Breast epithelium (tissue), 4 donors: Measurements from ENCODE around the gene SLC10A7. TPM values are rescaled to one million over a fixed set of nuclear protein-coding genes. Genes with fewer than 3 reads are reported as not detected.

ENCODE experiments used
- DNase-seq, 2 donors: peaks; one replicate each; pipeline ENCODE4 v3.0.0-alpha.2; 2019; ENCODE audit warnings: low spot score in 2 of 2
- H3K27ac ChIP-seq, 2 donors: fragments of 200-600 bp; sonication (generic) in 1 of 2; one replicate each; pipeline ENCODE4 v1.5.1; 2016 to 2019; ENCODE audit warnings: mild to moderate bottlenecking in 1 of 2
- H3K27me3 ChIP-seq, 2 donors: fragments of 200-600 bp; sonication (generic) in 1 of 2; one replicate each; pipeline versions ENCODE4 v1.5.1 to v1.6.0; 2017 to 2019; ENCODE audit warnings: control low read depth in 1 of 2, mild to moderate bottlenecking in 1 of 2
- H3K36me3 ChIP-seq: fragments of 200-600 bp; one replicate; pipeline ENCODE4 v1.5.1; 2019
- H3K4me1 ChIP-seq, 2 donors: fragments of 200-600 bp; sonication (generic); one replicate each; pipeline ENCODE4 v1.5.1; 2016 to 2019; ENCODE audit warnings: control low read depth in 1 of 2
- H3K4me3 ChIP-seq, 3 donors: fragments of 200-600 bp; sonication (generic); 1 replicate in 2 of 3; 2 replicates in 1 of 3; pipeline ENCODE4 v1.5.1; 2016 to 2019; ENCODE audit warnings: mild to moderate bottlenecking in 3 of 3, moderate library complexity in 2 of 3
- H3K9me3 ChIP-seq, 2 donors: fragments of 200-600 bp; sonication (generic) in 1 of 2; one replicate each; pipeline ENCODE4 v1.5.1; 2016 to 2019; ENCODE audit warnings: control low read depth in 1 of 2
- CTCF ChIP-seq, 3 donors: fragments of 450-650 bp; IDR thresholded peaks; one replicate each; pipeline ENCODE4 v1.5.1; 2016 to 2017; ENCODE audit warnings: antibody characterized with exemption in 3 of 3, mild to moderate bottlenecking in 3 of 3, moderate library complexity in 3 of 3
- POLR2A ChIP-seq: fragments of 450-650 bp; IDR thresholded peaks from one replicate; pipeline ENCODE4 v1.6.1; 2016; ENCODE audit warnings: antibody characterized with exemption, mild to moderate bottlenecking, moderate library complexity
- POLR2AphosphoS5 ChIP-seq, 3 donors: sonication (generic); formaldehyde crosslinking; IDR thresholded peaks; one replicate each; pipeline ENCODE4 v1.6.1; 2017; ENCODE audit warnings: antibody characterized with exemption in 3 of 3
- intact Hi-C: fragments of 100-400 bp; cut with DNase I; formaldehyde crosslinking; loops from one replicate; pipeline ENCODE4 v1.15.1; 2023; ENCODE audit warnings: low total_unique reads
- total RNA-seq, 3 donors: library from RNA; depleted of rRNA; stranded (reverse); fragments of >200 nt; gene quantifications; one replicate each; pipeline ENCODE4 v1.1.0, GENCODE V29; 2016

SLC10A7 gene
- total RNA-seq, 3 donors from 2014 or later: 11.7 to 25.8 (median 17.0) TPM

- Histone ChIP-seq H3K4me1 (no peaks in the 10 kb centered on the region), H3K27ac (no peak overlapping the region), H3K27me3 (no peaks in the 10 kb centered on the region), H3K36me3 (no peaks in the 10 kb centered on the region), H3K4me3 (no peak overlapping the region), H3K9me3 (no peaks in the 10 kb centered on the region)
- intact Hi-C loops: no loop called here
- no peak for TF ChIP-seq POLR2AphosphoS5 (IDR thresholded peaks at IDR 0.05)
- no peak for TF ChIP-seq CTCF (IDR thresholded peaks at IDR 0.05)
- TF ChIP-seq POLR2A: no peak
- no peak for DNase-seq
Measured at GRCh38 chr4:146462251-146462650, 59.5 kb downstream of the SLC10A7 start.

GRCh38 chr4:146458594-146458993, 63.1 kb downstream of the SLC10A7 start:
- intact Hi-C loops: no loop called here
- no peaks in the 10 kb centered on the region for H3K4me1 ChIP-seq
- no peak for DNase-seq

GRCh38 chr4:146456681-146457080, 65.1 kb downstream of the SLC10A7 start:
- intact Hi-C loops: no loop called here
- no peak overlapping the region for H3K4me3 ChIP-seq
- H3K27me3 ChIP-seq: no peaks in the 10 kb centered on the region
- no peaks in the 10 kb centered on the region for H3K4me1 ChIP-seq
- no peaks in the 10 kb centered on the region for H3K36me3 ChIP-seq
- H3K9me3 ChIP-seq: no peaks in the 10 kb centered on the region
- no peak overlapping the region for H3K27ac ChIP-seq
- DNase-seq: no peak
- TF ChIP-seq CTCF (IDR thresholded peaks at IDR 0.05) (no peak), POLR2A (no peak), POLR2AphosphoS5 (IDR thresholded peaks at IDR 0.05) (no peak)

More at GRCh38 chr4:146458594-146458993, 63.1 kb downstream of the SLC10A7 start:
- Histone ChIP-seq H3K36me3 (no peaks in the 10 kb centered on the region), H3K4me3 (no peak overlapping the region), H3K27ac (no peak overlapping the region), H3K27me3 (no peaks in the 10 kb centered on the region), H3K9me3 (no peaks in the 10 kb centered on the region)
- TF ChIP-seq CTCF (IDR thresholded peaks at IDR 0.05): no peak
- no peak for TF ChIP-seq POLR2A
- TF ChIP-seq POLR2AphosphoS5 (IDR thresholded peaks at IDR 0.05): no peak

- DNase-seq: no peak
- intact Hi-C loops: no loop called here
- Histone ChIP-seq H3K27ac (no peak overlapping the region), H3K4me1 (no peaks in the 10 kb centered on the region), H3K36me3 (no peaks in the 10 kb centered on the region), H3K27me3 (no peaks in the 10 kb centered on the region), H3K4me3 (no peak overlapping the region), H3K9me3 (no peaks in the 10 kb centered on the region)
- TF ChIP-seq POLR2A (no peak), CTCF (IDR thresholded peaks at IDR 0.05) (no peak), POLR2AphosphoS5 (IDR thresholded peaks at IDR 0.05) (no peak)
Measured at GRCh38 chr4:146453181-146453807, 68.4 kb downstream of the SLC10A7 start.

- no peak for DNase-seq
- H3K4me1 ChIP-seq: no peaks in the 10 kb centered on the region
- H3K27me3 ChIP-seq: no peaks in the 10 kb centered on the region
- no peaks in the 10 kb centered on the region for H3K9me3 ChIP-seq
- H3K36me3 ChIP-seq: no peaks in the 10 kb centered on the region
- intact Hi-C loops: no loop called here
- TF ChIP-seq POLR2AphosphoS5 (IDR thresholded peaks at IDR 0.05): no peak
- no peak for TF ChIP-seq POLR2A
- TF ChIP-seq CTCF (IDR thresholded peaks at IDR 0.05): no peak
- H3K27ac ChIP-seq: no peak overlapping the region
- H3K4me3 ChIP-seq: no peak overlapping the region
Measured at GRCh38 chr4:146450524-146450923, 71.2 kb downstream of the SLC10A7 start.
